Activated CD4-positive, alpha-beta T cell treated with anti-CD3 and anti-CD28 coated beads, Interleukin-2, amount 10 ng/mL, durations not matched to agents 7 days and 5 days (primary cell): ENCODE data around the gene DNM3. TPM values are rescaled to one million over a fixed set of nuclear protein-coding genes. Genes with fewer than 3 reads are reported as not detected.

Source experiments
- CTCF ChIA-PET: fragments of 350-600 bp; sonication (Branson Sonifier 250); formaldehyde crosslinking; loops from one replicate; lab custom pipeline; 2021; ENCODE audit warnings: antibody characterized with exemption; lab: Charles Lee
- POLR2A ChIA-PET: fragments of 350-600 bp; sonication (Branson Sonifier 250); formaldehyde crosslinking; loops from one replicate; lab custom pipeline; 2021; ENCODE audit warnings: antibody characterized with exemption; lab: Charles Lee
- DNase-seq: peaks from one replicate; pipeline ENCODE4 v3.0.0-alpha.2; 2020
- H3K27ac Mint-ChIP-seq: one replicate; pipeline ENCODE4 v1.8.0; 2021; ENCODE audit warnings: mild to moderate bottlenecking, moderate library complexity, mixed read lengths
- H3K27me3 Mint-ChIP-seq: one replicate; pipeline ENCODE4 v1.8.0; 2021; ENCODE audit warnings: mixed read lengths
- H3K36me3 Mint-ChIP-seq: one replicate; pipeline ENCODE4 v1.8.0; 2021; ENCODE audit warnings: low read depth, mixed read lengths
- H3K4me1 Mint-ChIP-seq: one replicate; pipeline ENCODE4 v1.8.0; 2021; ENCODE audit warnings: mixed read lengths
- H3K4me3 Mint-ChIP-seq: one replicate; pipeline ENCODE4 v1.8.0; 2021; ENCODE audit warnings: mild to moderate bottlenecking, moderate library complexity, mixed read lengths
- H3K9me3 Mint-ChIP-seq: one replicate; pipeline ENCODE4 v1.8.0; 2021; ENCODE audit warnings: mixed read lengths
- total RNA-seq, 2 experiments: library from RNA; stranded (reverse); gene quantifications; one replicate each; pipeline ENCODE4 v1.2.3, GENCODE V29; 2021

Gene DNM3
- total RNA-seq, 2 experiments from 2014 or later, result 2.1 TPM

GRCh38 chr1:172088256-172088655 is 247.0 kb downstream of the DNM3 start:
- H3K4me1 Mint-ChIP-seq, result peaks cover 2% of the 10 kb centered on the region
- no peak overlapping the region for H3K4me3 Mint-ChIP-seq
- H3K36me3 Mint-ChIP-seq, result no peaks in the 10 kb centered on the region
- ChIA-PET CTCF (no interaction called here), POLR2A (no interaction called here)
- no peaks in the 10 kb centered on the region for H3K9me3 Mint-ChIP-seq
- no peak for DNase-seq
- no peak overlapping the region for H3K27ac Mint-ChIP-seq
- H3K27me3 Mint-ChIP-seq, result no peaks in the 10 kb centered on the region

GRCh38 chr1:172089768-172090510 is 248.6 kb downstream of the DNM3 start:
- DNase-seq, result peak; percentile 66
- ChIA-PET POLR2A (no interaction called here), CTCF (interaction anchor here (0.8 to 1.0 kb wide), 2 partner anchors 69 to 353 kb away, joined by 3 read pairs; no protein-coding TSS in a partner anchor)
- Mint-ChIP-seq H3K9me3 (no peaks in the 10 kb centered on the region), H3K27ac (no peak overlapping the region), H3K4me3 (no peak overlapping the region), H3K4me1 (peaks cover 2% of the 10 kb centered on the region), H3K36me3 (no peaks in the 10 kb centered on the region), H3K27me3 (no peaks in the 10 kb centered on the region)

GRCh38 chr1:172090511-172090817 is 249.2 kb downstream of the DNM3 start:
- CTCF ChIA-PET, result interaction anchor here (0.8 to 1.0 kb wide), 2 partner anchors 70 to 353 kb away, joined by 3 read pairs; no protein-coding TSS in a partner anchor
- Mint-ChIP-seq H3K36me3 (no peaks in the 10 kb centered on the region), H3K4me3 (no peak overlapping the region), H3K9me3 (no peaks in the 10 kb centered on the region), H3K4me1 (peaks cover 2% of the 10 kb centered on the region), H3K27ac (no peak overlapping the region), H3K27me3 (no peaks in the 10 kb centered on the region)
- POLR2A ChIA-PET, result no interaction called here
- no peak for DNase-seq

- Mint-ChIP-seq H3K4me3 (no peak overlapping the region), H3K27ac (no peak overlapping the region), H3K27me3 (peaks cover 2% of the 10 kb centered on the region), H3K36me3 (no peaks in the 10 kb centered on the region), H3K4me1 (no peaks in the 10 kb centered on the region), H3K9me3 (no peaks in the 10 kb centered on the region)
- CTCF ChIA-PET, result interaction anchor here (0.6 to 1.1 kb wide), 4 partner anchors 280 to 309 kb away, joined by 3 to 4 read pairs (median 3); no protein-coding TSS in a partner anchor
- DNase-seq, result no peak
- POLR2A ChIA-PET, result no interaction called here
Observed at GRCh38 chr1:172095846-172096245, 254.5 kb downstream of the DNM3 start.

- ChIA-PET POLR2A (no interaction called here), CTCF (no interaction called here)
- Mint-ChIP-seq H3K9me3 (no peaks in the 10 kb centered on the region), H3K4me3 (no peak overlapping the region), H3K27ac (no peak overlapping the region), H3K36me3 (no peaks in the 10 kb centered on the region), H3K4me1 (peaks cover 2% of the 10 kb centered on the region), H3K27me3 (peaks cover 7% of the 10 kb centered on the region)
- no peak for DNase-seq
Observed at GRCh38 chr1:172105230-172105629, 263.9 kb downstream of the DNM3 start.

- Mint-ChIP-seq H3K4me3 (no peak overlapping the region), H3K36me3 (no peaks in the 10 kb centered on the region), H3K9me3 (no peaks in the 10 kb centered on the region), H3K4me1 (peaks cover 2% of the 10 kb centered on the region), H3K27me3 (peaks cover 7% of the 10 kb centered on the region), H3K27ac (no peak overlapping the region)
- ChIA-PET POLR2A (no interaction called here), CTCF (interaction anchor here (1.5 kb wide), 1 partner anchor 14 kb away, joined by 3 read pairs; no protein-coding TSS in a partner anchor)
- DNase-seq, result no peak
Observed at GRCh38 chr1:172107316-172107975, 266.1 kb downstream of the DNM3 start.

- H3K36me3 Mint-ChIP-seq, result no peaks in the 10 kb centered on the region
- no peak for DNase-seq
- H3K9me3 Mint-ChIP-seq, result no peaks in the 10 kb centered on the region
- H3K27ac Mint-ChIP-seq, result no peak overlapping the region
- no peak overlapping the region for H3K4me3 Mint-ChIP-seq
- POLR2A ChIA-PET, result no interaction called here
- CTCF ChIA-PET, result interaction anchor here (1.5 kb wide), 1 partner anchor 13 kb away, joined by 3 read pairs; no protein-coding TSS in a partner anchor
- H3K4me1 Mint-ChIP-seq, result peaks cover 2% of the 10 kb centered on the region
- H3K27me3 Mint-ChIP-seq, result peaks cover 7% of the 10 kb centered on the region
Observed at GRCh38 chr1:172108161-172108893, 267.0 kb downstream of the DNM3 start.

- H3K4me3 Mint-ChIP-seq, result no peak overlapping the region
- H3K27me3 Mint-ChIP-seq, result peaks cover 7% of the 10 kb centered on the region
- no peak overlapping the region for H3K27ac Mint-ChIP-seq
- H3K9me3 Mint-ChIP-seq, result no peaks in the 10 kb centered on the region
- DNase-seq, result no peak
- H3K4me1 Mint-ChIP-seq, result peaks cover 2% of the 10 kb centered on the region
- no peaks in the 10 kb centered on the region for H3K36me3 Mint-ChIP-seq
- POLR2A ChIA-PET, result no interaction called here
- CTCF ChIA-PET, result interaction anchor here (0.6 to 1.5 kb wide), 2 partner anchors 12 to 1489 kb away, joined by 3 read pairs; no protein-coding TSS in a partner anchor
Observed at GRCh38 chr1:172109359-172109758, 268.1 kb downstream of the DNM3 start.

GRCh38 chr1:172112576-172112975 is 271.3 kb downstream of the DNM3 start:
- no peak for DNase-seq
- H3K4me1 Mint-ChIP-seq, result peaks cover 8% of the 10 kb centered on the region
- H3K36me3 Mint-ChIP-seq, result no peaks in the 10 kb centered on the region
- no peak overlapping the region for H3K27ac Mint-ChIP-seq
- peaks cover 7% of the 10 kb centered on the region for H3K27me3 Mint-ChIP-seq
- H3K9me3 Mint-ChIP-seq, result no peaks in the 10 kb centered on the region
- H3K4me3 Mint-ChIP-seq, result no peak overlapping the region
- ChIA-PET POLR2A (no interaction called here), CTCF (interaction anchor here (0.8 kb wide), 1 partner anchor 316 kb away, joined by 3 read pairs; no protein-coding TSS in a partner anchor)

GRCh38 chr1:172117800-172118199 is 276.5 kb downstream of the DNM3 start:
- peak overlapping the region; percentile 35 for H3K4me3 Mint-ChIP-seq
- H3K4me1 Mint-ChIP-seq, result peaks cover 25% of the 10 kb centered on the region
- no peaks in the 10 kb centered on the region for H3K27me3 Mint-ChIP-seq
- ChIA-PET POLR2A (no interaction called here), CTCF (interaction anchor here (0.7 to 1.2 kb wide), 2 partner anchors 8 to 11 kb away, joined by 3 read pairs; no protein-coding TSS in a partner anchor)
- H3K9me3 Mint-ChIP-seq, result peaks cover 3% of the 10 kb centered on the region
- H3K36me3 Mint-ChIP-seq, result peaks cover 3% of the 10 kb centered on the region
- peak overlapping the region; percentile 74 for H3K27ac Mint-ChIP-seq
- peak; percentile 65 for DNase-seq

GRCh38 chr1:172118618-172119017 is 277.3 kb downstream of the DNM3 start:
- H3K4me3 Mint-ChIP-seq, result no peak overlapping the region
- H3K9me3 Mint-ChIP-seq, result peaks cover 3% of the 10 kb centered on the region
- CTCF ChIA-PET, result interaction anchor here (0.7 kb wide), 3 partner anchors 8 to 226 kb away, joined by 3 to 6 read pairs (median 3); no protein-coding TSS in a partner anchor
- DNase-seq, result no peak
- peaks cover 3% of the 10 kb centered on the region for H3K36me3 Mint-ChIP-seq
- H3K27ac Mint-ChIP-seq, result no peak overlapping the region
- POLR2A ChIA-PET, result interaction anchor here (0.6 kb wide), 1 partner anchor 453 kb away, joined by 6 read pairs; no protein-coding TSS in a partner anchor
- H3K27me3 Mint-ChIP-seq, result no peaks in the 10 kb centered on the region
- H3K4me1 Mint-ChIP-seq, result peaks cover 25% of the 10 kb centered on the region

- Mint-ChIP-seq H3K4me1 (peaks cover 25% of the 10 kb centered on the region), H3K4me3 (no peak overlapping the region), H3K27me3 (no peaks in the 10 kb centered on the region)
Observed at GRCh38 chr1:172119184-172119583, 277.9 kb downstream of the DNM3 start.

More at GRCh38 chr1:172119184-172119583, 277.9 kb downstream of the DNM3 start:
- DNase-seq, result no peak
- ChIA-PET POLR2A (no interaction called here), CTCF (interaction anchor here (0.7 kb wide), 1 partner anchor 227 kb away, joined by 3 read pairs; no protein-coding TSS in a partner anchor)
- Mint-ChIP-seq H3K27ac (no peak overlapping the region), H3K36me3 (peaks cover 3% of the 10 kb centered on the region), H3K9me3 (peaks cover 3% of the 10 kb centered on the region)
